ENCODE results near the gene ALOX12.
"Not testable (repeated sequence)": the region's sequence is repeated elsewhere in the genome, so short reads cannot be mapped to it uniquely, and the experiment has no call there.

The ALOX12 gene

GRCh38 chr17:7043497-7044198 is 47.8 kb downstream of the ALOX12 start, which contains the start of gene SLC16A11:
SLC16A11 (minus strand) TSS chr17:7044092; CDS start chr17:7043513, 579 bp downstream.
- H3K27ac ChIP-seq, result no peak within 1 kb of the TSS

DNA sequence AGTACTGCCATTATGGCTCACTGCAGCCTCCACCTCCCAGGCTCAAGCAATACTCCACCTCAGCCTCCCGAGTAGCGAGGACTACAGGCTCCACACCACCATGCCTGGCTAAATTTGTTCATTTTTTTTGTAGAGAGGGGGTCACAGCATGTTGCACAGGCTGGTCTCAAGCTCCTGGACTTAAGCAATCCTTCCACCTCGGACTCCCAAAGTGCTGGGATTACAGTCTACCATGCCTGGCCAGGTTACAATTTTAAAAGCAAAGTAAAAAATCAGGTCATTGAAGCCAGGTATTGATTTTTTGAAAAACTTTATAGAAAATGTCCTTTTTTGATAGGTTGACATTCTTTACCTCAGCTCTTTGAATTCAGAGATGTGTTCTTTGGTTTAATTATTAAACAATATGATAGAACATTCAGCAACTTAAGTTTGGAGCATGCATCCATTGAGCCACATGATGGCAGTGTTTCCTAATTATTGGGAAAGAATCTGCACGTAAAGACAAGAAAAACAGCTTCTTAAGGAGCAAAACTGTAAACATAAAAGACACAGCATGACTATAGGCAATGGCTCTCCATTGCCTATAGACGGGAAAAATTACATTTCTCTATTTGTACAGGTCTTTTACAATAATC is 49.8 kb downstream of the ALOX12 start:
- no peaks in the 10 kb centered on the region for H3K27me3 ChIP-seq (ENCODE audit: insufficient read depth, low read depth, severe bottlenecking)

More at GRCh38 chr17:7043497-7044198, 47.8 kb downstream of the ALOX12 start, which contains the start of gene SLC16A11:
- no peaks in the 10 kb centered on the region for H3K27me3 ChIP-seq (ENCODE audit: insufficient read depth, low read depth, severe bottlenecking)
- no peaks in the 10 kb centered on the region for H3K36me3 ChIP-seq
- peak; percentile 72 for DNase-seq
- H3K9me3 ChIP-seq (ENCODE audit: severe bottlenecking), result no peaks in the 10 kb centered on the region
- TF ChIP-seq CTCF (IDR thresholded peaks at IDR 0.05; ENCODE audit: low read depth, low read length), result no peak
- peak within 1 kb of the TSS; percentile 28 for H3K4me3 ChIP-seq (ENCODE audit: low read depth, low read length)

GRCh38 chr17:7046127-7046724 is 50.4 kb downstream of the ALOX12 start:
- H3K27ac ChIP-seq, result peak overlapping the region; percentile 44
- peak overlapping the region; percentile 75 for H3K4me3 ChIP-seq (ENCODE audit: low read depth, low read length)
- no peak for TF ChIP-seq CTCF (IDR thresholded peaks at IDR 0.05; ENCODE audit: low read depth, low read length)
- no peaks in the 10 kb centered on the region for H3K36me3 ChIP-seq
- H3K27me3 ChIP-seq (ENCODE audit: insufficient read depth, low read depth, severe bottlenecking), result no peaks in the 10 kb centered on the region
- H3K9me3 ChIP-seq (ENCODE audit: severe bottlenecking), result no peaks in the 10 kb centered on the region
- DNase-seq, result peak; percentile 54

More for the DNA sequence above, 49.8 kb downstream of the ALOX12 start:
- peak; percentile 46; the same call in 1 of the 2 replicates for TF ChIP-seq CTCF (IDR thresholded peaks at IDR 0.05; ENCODE audit: low read depth, low read length)
- no peak for DNase-seq
- Histone ChIP-seq H3K27ac (no peak overlapping the region), H3K4me3 (ENCODE audit: low read depth, low read length) (peak overlapping the region; percentile 75), H3K36me3 (no peaks in the 10 kb centered on the region), H3K9me3 (ENCODE audit: severe bottlenecking) (no peaks in the 10 kb centered on the region)

DNA sequence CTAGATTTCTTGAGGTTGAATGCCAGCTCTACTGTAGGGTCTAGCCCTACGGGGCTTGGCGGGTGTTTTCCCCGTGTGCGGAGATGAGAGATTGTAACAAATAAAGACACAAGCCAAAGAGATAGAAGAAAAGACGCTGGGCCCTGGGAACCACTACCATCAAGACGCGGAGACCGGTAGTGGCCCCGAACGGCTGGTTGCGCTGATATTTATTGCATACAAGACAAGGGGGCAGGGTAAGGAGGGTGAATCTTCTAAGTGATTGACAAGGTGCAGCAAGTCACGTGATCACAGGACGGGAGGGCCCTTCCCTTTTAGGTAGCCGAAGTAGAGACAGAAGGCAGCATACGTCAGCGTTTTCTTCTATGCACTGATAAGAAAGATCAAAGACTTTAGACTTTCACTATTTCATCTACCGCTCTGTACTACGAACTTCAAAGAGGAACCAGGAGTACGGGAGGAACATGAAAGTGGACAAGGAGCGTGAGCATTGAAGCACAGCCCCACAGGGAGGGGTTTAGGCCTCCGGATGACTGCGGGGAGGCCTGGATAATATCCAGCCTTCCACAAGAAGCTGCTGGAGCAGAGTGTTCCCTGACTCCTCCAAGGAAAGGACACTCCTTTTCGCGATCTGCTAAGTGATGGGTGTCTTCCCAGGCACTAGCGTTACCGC is 51.0 kb downstream of the ALOX12 start:
- peak; percentile 78 for DNase-seq
- Histone ChIP-seq H3K27ac (peak overlapping the region; percentile 65), H3K4me3 (ENCODE audit: low read depth, low read length) (peak overlapping the region; percentile 75)
- H3K9me3 ChIP-seq (ENCODE audit: severe bottlenecking); H3K36me3 ChIP-seq; H3K27me3 ChIP-seq (ENCODE audit: insufficient read depth, low read depth, severe bottlenecking): not testable (repeated sequence)

DNA sequence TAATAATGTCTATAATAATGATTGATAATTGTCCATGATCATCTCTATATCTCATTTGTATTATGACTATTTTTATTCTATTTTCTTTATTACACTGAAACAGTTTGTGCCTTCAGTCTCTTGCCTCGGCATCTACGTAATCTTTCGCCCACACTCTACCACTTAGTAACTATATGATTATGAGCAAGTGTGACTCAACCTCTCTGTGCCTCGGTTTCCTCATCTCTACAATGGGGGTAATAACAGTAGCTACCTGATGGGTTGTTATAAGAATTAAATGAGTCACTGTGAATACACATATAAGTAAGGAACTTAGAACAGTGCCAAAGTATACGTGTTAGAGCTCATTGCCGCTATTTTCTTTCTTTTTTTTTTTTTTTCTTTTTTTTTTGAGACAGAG is 51.7 kb downstream of the ALOX12 start:
- peak overlapping the region; percentile 75; the same call in 1 of the 2 replicates for H3K4me3 ChIP-seq (ENCODE audit: low read depth, low read length)
- no peak for DNase-seq
- no peaks in the 10 kb centered on the region for H3K36me3 ChIP-seq
- no peak for TF ChIP-seq CTCF (IDR thresholded peaks at IDR 0.05; ENCODE audit: low read depth, low read length)
- no peak overlapping the region for H3K27ac ChIP-seq
- no peaks in the 10 kb centered on the region for H3K27me3 ChIP-seq (ENCODE audit: insufficient read depth, low read depth, severe bottlenecking)
- no peaks in the 10 kb centered on the region for H3K9me3 ChIP-seq (ENCODE audit: severe bottlenecking)

- no peaks in the 10 kb centered on the region for H3K9me3 ChIP-seq (ENCODE audit: severe bottlenecking)
- TF ChIP-seq CTCF (IDR thresholded peaks at IDR 0.05; ENCODE audit: low read depth, low read length), result no peak
- H3K4me3 ChIP-seq (ENCODE audit: low read depth, low read length), result no peak overlapping the region
- no peaks in the 10 kb centered on the region for H3K36me3 ChIP-seq
- no peaks in the 10 kb centered on the region for H3K27me3 ChIP-seq (ENCODE audit: insufficient read depth, low read depth, severe bottlenecking)
- no peak for DNase-seq
- H3K27ac ChIP-seq, result no peak overlapping the region
These were observed 53.1 kb downstream of the ALOX12 start for GRCh38 chr17:7048968-7049367.

GRCh38 chr17:7050583-7050982 is 54.7 kb downstream of the ALOX12 start:
- not testable (repeated sequence) for H3K36me3 ChIP-seq; H3K27me3 ChIP-seq (ENCODE audit: insufficient read depth, low read depth, severe bottlenecking); H3K27ac ChIP-seq; DNase-seq; H3K9me3 ChIP-seq (ENCODE audit: severe bottlenecking); H3K4me3 ChIP-seq (ENCODE audit: low read depth, low read length)
